Tibial nerve (tissue), 4 donors: Measurements from ENCODE around the gene PNPLA7. TPM values are rescaled to one million over a fixed set of nuclear protein-coding genes. Genes with fewer than 3 reads are reported as not detected.

ENCODE experiments used
- DNase-seq, 2 donors: peaks; one replicate each; pipeline ENCODE4 v3.0.0-alpha.2; 2019; ENCODE audit warnings: low spot score in 2 of 2
- H3K27ac ChIP-seq, 4 donors: fragments of 200-600 bp; sonication (generic) in 3 of 4; one replicate each; pipeline ENCODE4 v1.5.1; 2017 to 2019; ENCODE audit warnings: mild to moderate bottlenecking in 1 of 4
- H3K27me3 ChIP-seq, 2 donors: fragments of 200-600 bp; sonication (generic) in 1 of 2; one replicate each; pipeline versions ENCODE4 v1.5.1 to v1.6.0; 2017 to 2019
- H3K36me3 ChIP-seq, 3 donors: fragments of 200-600 bp; sonication (generic); one replicate each; pipeline ENCODE4 v1.5.1; 2018 to 2019
- H3K4me1 ChIP-seq, 4 donors: fragments of 200-600 bp; sonication (generic) in 3 of 4; one replicate each; pipeline ENCODE4 v1.5.1; 2017 to 2019
- H3K4me3 ChIP-seq, 4 donors: fragments of 200-600 bp; sonication (generic) in 3 of 4; one replicate each; pipeline ENCODE4 v1.5.1; 2017 to 2019; ENCODE audit warnings: mild to moderate bottlenecking in 1 of 4, moderate library complexity in 1 of 4
- H3K9me3 ChIP-seq, 4 donors: fragments of 200-600 bp; sonication (generic) in 3 of 4; one replicate each; pipeline ENCODE4 v1.5.1; 2017 to 2019
- CTCF ChIP-seq, 5 experiments: fragments of 200-600 bp in 3 of 5; fragments of 450-650 bp in 2 of 5; sonication (generic) in 3 of 5; IDR thresholded peaks; one replicate each; pipeline ENCODE4 v1.5.1; 2016 to 2019; ENCODE audit warnings: antibody characterized with exemption in 5 of 5, mild to moderate bottlenecking in 3 of 5, moderate library complexity in 2 of 5
- EP300 ChIP-seq, 2 donors: sonication (generic); formaldehyde crosslinking; IDR thresholded peaks; one replicate each; pipeline ENCODE4 v1.6.1; 2017; ENCODE audit warnings: antibody characterized with exemption in 2 of 2, mild to moderate bottlenecking in 1 of 2
- POLR2A ChIP-seq, 2 donors: fragments of 450-650 bp; IDR thresholded peaks; one replicate each; pipeline ENCODE4 v1.6.1; 2017; ENCODE audit warnings: antibody characterized with exemption in 2 of 2, mild to moderate bottlenecking in 2 of 2, moderate library complexity in 2 of 2
- WGBS, 2 donors: methylation state at CpG; one replicate each; pipeline ENCODE4 v1.1.5; 2018; 5-methylcytosine and 5-hydroxymethylcytosine counted together
- total RNA-seq, 4 donors: library from RNA; depleted of rRNA; stranded (reverse); fragments of >200 nt; gene quantifications; one replicate each; pipeline ENCODE4 v1.1.0, GENCODE V29; 2016

PNPLA7 gene
- total RNA-seq, 4 donors from 2014 or later = 12.0 to 25.2 (median 18.7) TPM

GRCh38 chr9:137531099-137531765 is 19.0 kb downstream of the PNPLA7 start:
- no peak for DNase-seq
- WGBS, 2 donors = 56 to 57% methylated on average over 17 of the region's 17 CpGs
- TF ChIP-seq CTCF (IDR thresholded peaks at IDR 0.05) (no peak), POLR2A (IDR thresholded peaks at IDR 0.05) (no peak), EP300 (IDR thresholded peaks at IDR 0.05) (no peak)
- Histone ChIP-seq H3K9me3 (no peaks in the 10 kb centered on the region), H3K36me3 (peaks cover 0 to 2% (median 0%) of the 10 kb centered on the region in 3 donors), H3K4me3 (no peak overlapping the region), H3K4me1 (peaks cover 0 to 11% (median 4%) of the 10 kb centered on the region in 4 donors), H3K27me3 (no peaks in the 10 kb centered on the region), H3K27ac (no peak overlapping the region)

- Histone ChIP-seq H3K4me1 (peaks cover 0 to 13% (median 4%) of the 10 kb centered on the region in 4 donors), H3K4me3 (no peak overlapping the region), H3K27ac (no peak overlapping the region), H3K27me3 (no peaks in the 10 kb centered on the region), H3K9me3 (no peaks in the 10 kb centered on the region), H3K36me3 (no peaks in the 10 kb centered on the region)
- WGBS, 2 donors = 73 to 78% methylated on average over 5 of the region's 5 CpGs
- DNase-seq = no peak
- TF ChIP-seq EP300 (IDR thresholded peaks at IDR 0.05) (no peak), POLR2A (IDR thresholded peaks at IDR 0.05) (no peak), CTCF (IDR thresholded peaks at IDR 0.05) (no peak)
Observed at GRCh38 chr9:137530331-137530730, 19.9 kb downstream of the PNPLA7 start.

- TF ChIP-seq EP300 (IDR thresholded peaks at IDR 0.05) (no peak), CTCF (IDR thresholded peaks at IDR 0.05) (no peak), POLR2A (IDR thresholded peaks at IDR 0.05) (no peak)
- Histone ChIP-seq H3K4me1 (peaks cover 0 to 3% (median 0%) of the 10 kb centered on the region in 4 donors), H3K27ac (no peak overlapping the region), H3K36me3 (peaks cover 0 to 20% (median 3%) of the 10 kb centered on the region in 3 donors), H3K27me3 (no peaks in the 10 kb centered on the region), H3K9me3 (no peaks in the 10 kb centered on the region), H3K4me3 (no peak overlapping the region)
- 91 to 93% methylated on average over 4 to 5 of the region's 5 CpGs for WGBS, 2 donors
- no peak for DNase-seq
Observed at GRCh38 chr9:137524981-137525317, 25.3 kb downstream of the PNPLA7 start.

GRCh38 chr9:137524161-137524980 is 25.8 kb downstream of the PNPLA7 start:
- TF ChIP-seq CTCF (IDR thresholded peaks at IDR 0.05) (no peak), POLR2A (IDR thresholded peaks at IDR 0.05) (no peak), EP300 (IDR thresholded peaks at IDR 0.05) (no peak)
- DNase-seq = no peak
- 97 to 98% methylated on average over 32 to 33 of the region's 33 CpGs for WGBS, 2 donors
- H3K9me3 ChIP-seq = no peaks in the 10 kb centered on the region
- peaks cover 0 to 3% (median 0%) of the 10 kb centered on the region in 4 donors for H3K4me1 ChIP-seq
- H3K36me3 ChIP-seq = peaks cover 0 to 25% (median 3%) of the 10 kb centered on the region in 3 donors
- H3K27ac ChIP-seq = no peak overlapping the region
- H3K4me3 ChIP-seq = no peak overlapping the region
- no peaks in the 10 kb centered on the region for H3K27me3 ChIP-seq
